HepG2 (cell line): Measurements from ENCODE around the gene PDPK1. TPM values are rescaled to one million over a fixed set of nuclear protein-coding genes. Genes with fewer than 3 reads are reported as not detected.
A peak's percentile ranks its signal among the peaks of the same experiment; 100 is the strongest.

Experiments used
- ATF1 ChIP-seq: IDR thresholded peaks from 2 replicates; pipeline ENCODE4 v1.6.1; 2016; ENCODE audit warnings: mild to moderate bottlenecking, control low read depth
- NR3C1 ChIP-seq: sonication (generic); formaldehyde crosslinking; IDR thresholded peaks from 2 replicates; pipeline ENCODE4 v1.4.0; 2020; ENCODE audit warnings: missing genetic modification reagents
- SIN3B ChIP-seq: fragments of 150-350 bp; IDR thresholded peaks from 2 replicates; pipeline ENCODE4 v1.6.1; 2014; ENCODE audit warnings: low read length
- SOX13 ChIP-seq, 3 experiments: fragments of 450-650 bp in 1 of 3; sonication (generic) in 1 of 3; formaldehyde crosslinking in 1 of 3; IDR thresholded peaks in 2 of 3; conservative IDR thresholded peaks in 1 of 3; 2 replicates each; pipeline versions ENCODE4 v1.5.0 to v1.6.1; 2016 to 2020; ENCODE audit warnings: antibody characterized with exemption in 1 of 3, mild to moderate bottlenecking in 1 of 3, missing compliant biosample characterization in 1 of 3, missing genetic modification reagents in 1 of 3, moderate library complexity in 1 of 3
- SP140L ChIP-seq: sonication (generic); formaldehyde crosslinking; IDR thresholded peaks from 2 replicates; pipeline ENCODE4 v1.4.0; 2020; ENCODE audit warnings: missing genetic modification reagents, borderline replicate concordance
- TGIF2 ChIP-seq: IDR thresholded peaks from 2 replicates; pipeline ENCODE4 v1.6.1; 2016; ENCODE audit warnings: control low read depth, missing compliant biosample characterization
- ZNF331 ChIP-seq: sonication (generic); formaldehyde crosslinking; IDR thresholded peaks from 2 replicates; pipeline ENCODE4 v1.4.0; 2020; ENCODE audit warnings: missing genetic modification reagents
- ZNF546 ChIP-seq: sonication (generic); formaldehyde crosslinking; conservative IDR thresholded peaks from 2 replicates; pipeline ENCODE4 v1.8.1; 2023; ENCODE audit warnings: mild to moderate bottlenecking, missing genetic modification reagents
- ZNF646 ChIP-seq: sonication (generic); formaldehyde crosslinking; IDR thresholded peaks from 2 replicates; pipeline ENCODE4 v1.9.0; 2021; ENCODE audit warnings: mild to moderate bottlenecking, missing genetic modification reagents
- ZNF75D ChIP-seq: sonication (generic); formaldehyde crosslinking; IDR thresholded peaks from 2 replicates; pipeline ENCODE4 v1.8.1; 2023; ENCODE audit warnings: missing genetic modification reagents, mild to moderate bottlenecking, borderline replicate concordance
- ZNF883 ChIP-seq: sonication (generic); formaldehyde crosslinking; IDR thresholded peaks from 2 replicates; pipeline ENCODE4 v1.5.1; 2020; ENCODE audit warnings: mild to moderate bottlenecking, missing genetic modification reagents; ENCODE audit errors: not compliant biosample characterization
- polyA plus RNA-seq, 8 experiments: library from polyadenylated mRNA; depleted of rRNA in 3 of 8; stranded (reverse) in 7 of 8; unstranded in 1 of 8; fragments of >200 nt; fragmentation: Illumina TruSeq in 4 of 8; extraction: Trizol in 4 of 8; gene quantifications; 2 replicates each; pipeline versions ENCODE4 v1.2.1 to v1.2.3, GENCODE V29; 2011 to 2016; ENCODE audit warnings: low read depth in 4 of 8, missing spikeins in 1 of 8, mixed read lengths in 1 of 8; ENCODE audit not compliant: insufficient read depth in 1 of 8
- total RNA-seq, 5 experiments: library from RNA; depleted of rRNA; stranded (reverse); fragments of >200 nt; fragmentation: Illumina TruSeq; extraction: Trizol; gene quantifications; 2 replicates each; pipeline ENCODE4 v1.2.3, GENCODE V29; 2016; ENCODE audit warnings: low read depth in 1 of 5
- TF ChIP-seq, protein P1 (sequence below): sonication (generic); formaldehyde crosslinking; IDR thresholded peaks from 2 replicates; pipeline ENCODE4 v1.9.0; 2022; ENCODE audit warnings: missing genetic modification reagents, mild to moderate bottlenecking, borderline replicate concordance
- TF ChIP-seq, protein P2 (sequence below): sonication (generic); formaldehyde crosslinking; IDR thresholded peaks from 2 replicates; pipeline ENCODE4 v1.4.0; 2020; ENCODE audit warnings: missing genetic modification reagents, borderline replicate concordance

Gene PDPK1
- total and polyA plus RNA-seq, 2 of the 13 experiments (the other 11 are each of a cell fraction or from before 2014, with no cell fraction given), result 59.6 to 129 TPM

DNA sequence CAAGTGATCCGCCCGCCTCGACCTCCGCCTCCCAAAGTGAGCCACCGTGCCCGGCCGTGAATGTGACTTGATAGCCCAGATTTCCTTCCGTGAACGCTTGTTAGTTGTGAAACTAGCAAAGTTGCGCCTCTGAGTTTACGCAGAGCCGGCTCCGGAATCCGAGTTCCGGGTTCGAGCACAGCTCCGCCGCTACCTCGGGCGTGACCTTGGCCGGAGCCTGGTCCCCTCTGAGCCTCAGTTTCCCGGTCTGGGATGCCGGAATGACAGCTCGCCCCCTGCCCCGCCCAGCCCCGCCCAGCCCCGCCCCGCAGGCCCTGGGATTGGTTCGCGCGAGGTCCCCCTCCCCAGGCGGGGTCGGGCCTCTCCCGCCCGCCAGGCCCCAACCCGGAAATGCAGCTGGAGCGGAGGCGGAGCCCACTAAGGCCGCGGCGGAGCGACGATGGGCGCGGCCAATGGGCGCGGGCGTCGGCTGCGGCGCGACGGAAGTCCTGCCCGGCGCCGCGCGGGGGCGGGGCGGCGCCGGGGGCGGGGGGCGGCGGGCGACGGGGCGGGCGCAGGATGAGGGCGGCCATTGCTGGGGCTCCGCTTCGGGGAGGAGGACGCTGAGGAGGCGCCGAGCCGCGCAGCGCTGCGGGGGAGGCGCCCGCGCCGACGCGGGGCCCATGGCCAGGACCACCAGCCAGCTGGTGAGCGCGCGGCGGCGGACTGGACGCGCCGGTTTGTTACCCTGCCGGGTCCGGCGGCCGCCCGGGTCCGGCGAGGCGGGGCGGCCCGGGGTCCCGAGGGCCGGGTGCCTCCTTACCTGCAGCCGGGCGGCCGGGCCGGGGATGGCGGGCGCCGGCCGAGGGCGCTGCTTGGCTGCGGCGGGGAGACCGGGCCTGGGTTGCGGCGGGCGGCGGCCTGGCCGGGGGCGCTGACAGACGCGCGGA, at the start of gene PDPK1 (continued):
- TF ChIP-seq, protein P1, sequence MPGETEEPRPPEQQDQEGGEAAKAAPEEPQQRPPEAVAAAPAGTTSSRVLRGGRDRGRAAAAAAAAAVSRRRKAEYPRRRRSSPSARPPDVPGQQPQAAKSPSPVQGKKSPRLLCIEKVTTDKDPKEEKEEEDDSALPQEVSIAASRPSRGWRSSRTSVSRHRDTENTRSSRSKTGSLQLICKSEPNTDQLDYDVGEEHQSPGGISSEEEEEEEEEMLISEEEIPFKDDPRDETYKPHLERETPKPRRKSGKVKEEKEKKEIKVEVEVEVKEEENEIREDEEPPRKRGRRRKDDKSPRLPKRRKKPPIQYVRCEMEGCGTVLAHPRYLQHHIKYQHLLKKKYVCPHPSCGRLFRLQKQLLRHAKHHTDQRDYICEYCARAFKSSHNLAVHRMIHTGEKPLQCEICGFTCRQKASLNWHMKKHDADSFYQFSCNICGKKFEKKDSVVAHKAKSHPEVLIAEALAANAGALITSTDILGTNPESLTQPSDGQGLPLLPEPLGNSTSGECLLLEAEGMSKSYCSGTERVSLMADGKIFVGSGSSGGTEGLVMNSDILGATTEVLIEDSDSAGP (CRISPR knock-in tag), result peak; percentile 23; the same call in 1 of the 2 replicates
- TF ChIP-seq ZNF331 (CRISPR knock-in tag) (no peak; the same call in 1 of the 2 replicates), TGIF2 (CRISPR knock-in tag) (no peak), ATF1 (CRISPR knock-in tag) (no peak), SOX13 (IDR thresholded peaks at IDR 0.05) (no peak), SOX13 (CRISPR knock-in tag; conservative IDR thresholded peaks at IDR 0.05 in 1 of 2, IDR thresholded peaks at IDR 0.05 in 1 of 2) (no peak), ZNF883 (no peak), SIN3B (no peak), ZNF75D (CRISPR knock-in tag) (no peak), SP140L (CRISPR knock-in tag) (no peak), ZNF546 (CRISPR knock-in tag) (no peak), NR3C1 (CRISPR knock-in tag) (no peak), ZNF646 (CRISPR knock-in tag) (0 out of 2 replicates have a peak, but pooled peaks have one; percentile 35)
- TF ChIP-seq, protein P2, sequence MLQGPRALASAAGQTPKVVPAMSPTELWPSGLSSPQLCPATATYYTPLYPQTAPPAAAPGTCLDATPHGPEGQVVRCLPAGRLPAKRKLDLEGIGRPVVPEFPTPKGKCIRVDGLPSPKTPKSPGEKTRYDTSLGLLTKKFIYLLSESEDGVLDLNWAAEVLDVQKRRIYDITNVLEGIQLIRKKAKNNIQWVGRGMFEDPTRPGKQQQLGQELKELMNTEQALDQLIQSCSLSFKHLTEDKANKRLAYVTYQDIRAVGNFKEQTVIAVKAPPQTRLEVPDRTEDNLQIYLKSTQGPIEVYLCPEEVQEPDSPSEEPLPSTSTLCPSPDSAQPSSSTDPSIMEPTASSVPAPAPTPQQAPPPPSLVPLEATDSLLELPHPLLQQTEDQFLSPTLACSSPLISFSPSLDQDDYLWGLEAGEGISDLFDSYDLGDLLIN (CRISPR knock-in tag), result no peak
